GM18867 (cell line): Measurements from ENCODE around the gene NFIA.

ENCODE experiments used
- ATAC-seq: cut with Tn5 transposase; IDR thresholded peaks from one replicate; pipeline ENCODE4 v1.9.1; 2021; ENCODE audit warnings: mild to moderate bottlenecking, moderate library complexity; ENCODE audit not compliant: unreplicated experiment

Gene NFIA

GRCh38 chr1:61207416-61207815, 125.1 kb downstream of the NFIA start:
- no peak for ATAC-seq

GRCh38 chr1:61208172-61208571, 125.8 kb downstream of the NFIA start:
- no peak for ATAC-seq

- ATAC-seq = no peak
These were observed 126.5 kb downstream of the NFIA start for GRCh38 chr1:61208831-61209230.

- ATAC-seq = no peak
These were observed 128.2 kb downstream of the NFIA start for GRCh38 chr1:61210435-61211154.

GRCh38 chr1:61213245-61214011, 131.1 kb downstream of the NFIA start:
- no peak for ATAC-seq

- no peak for ATAC-seq
These were observed 132.8 kb downstream of the NFIA start for GRCh38 chr1:61215119-61215518.

- no peak for ATAC-seq
These were observed 133.4 kb downstream of the NFIA start for GRCh38 chr1:61215676-61216289.

- no peak for ATAC-seq
These were observed 138.2 kb downstream of the NFIA start for GRCh38 chr1:61220536-61220935.

- no peak for ATAC-seq
These were observed 139.3 kb downstream of the NFIA start for GRCh38 chr1:61221642-61222041.

- no peak for ATAC-seq
These were observed 139.9 kb downstream of the NFIA start for GRCh38 chr1:61222240-61222639.

GRCh38 chr1:61223140-61223539, 140.8 kb downstream of the NFIA start:
- ATAC-seq = no peak

GRCh38 chr1:61224609-61225008, 142.2 kb downstream of the NFIA start:
- ATAC-seq = no peak

GRCh38 chr1:61225478-61225877, 143.1 kb downstream of the NFIA start:
- ATAC-seq = no peak

- no peak for ATAC-seq
These were observed 144.6 kb downstream of the NFIA start for GRCh38 chr1:61226791-61227567.

- ATAC-seq = no peak
These were observed 145.6 kb downstream of the NFIA start for GRCh38 chr1:61227857-61228550.

GRCh38 chr1:61230523-61230922, 148.2 kb downstream of the NFIA start:
- ATAC-seq = no peak

- peak; percentile 82 for ATAC-seq
These were observed 149.4 kb downstream of the NFIA start for GRCh38 chr1:61231795-61232194.

- ATAC-seq = no peak
These were observed 150.8 kb downstream of the NFIA start for GRCh38 chr1:61233121-61233660.

GRCh38 chr1:61234587-61234919, 152.2 kb downstream of the NFIA start:
- ATAC-seq = no peak

GRCh38 chr1:61237147-61237546, 154.8 kb downstream of the NFIA start:
- ATAC-seq = no peak
